Suppressor macrophage treated with lipopolysaccharide for 1 hour (primary cell): ENCODE data around the gene NDST3.
A peak's percentile ranks its signal among the peaks of the same experiment; 100 is the strongest.
"Not testable (repeated sequence)": the region's sequence is repeated elsewhere in the genome, so short reads cannot be mapped to it uniquely, and the experiment has no call there.

Source experiments
- DNase-seq, 3 donors: peaks; one replicate each; pipeline ENCODE4 v3.0.0-alpha.2; 2020 to 2022

NDST3 gene

DNA sequence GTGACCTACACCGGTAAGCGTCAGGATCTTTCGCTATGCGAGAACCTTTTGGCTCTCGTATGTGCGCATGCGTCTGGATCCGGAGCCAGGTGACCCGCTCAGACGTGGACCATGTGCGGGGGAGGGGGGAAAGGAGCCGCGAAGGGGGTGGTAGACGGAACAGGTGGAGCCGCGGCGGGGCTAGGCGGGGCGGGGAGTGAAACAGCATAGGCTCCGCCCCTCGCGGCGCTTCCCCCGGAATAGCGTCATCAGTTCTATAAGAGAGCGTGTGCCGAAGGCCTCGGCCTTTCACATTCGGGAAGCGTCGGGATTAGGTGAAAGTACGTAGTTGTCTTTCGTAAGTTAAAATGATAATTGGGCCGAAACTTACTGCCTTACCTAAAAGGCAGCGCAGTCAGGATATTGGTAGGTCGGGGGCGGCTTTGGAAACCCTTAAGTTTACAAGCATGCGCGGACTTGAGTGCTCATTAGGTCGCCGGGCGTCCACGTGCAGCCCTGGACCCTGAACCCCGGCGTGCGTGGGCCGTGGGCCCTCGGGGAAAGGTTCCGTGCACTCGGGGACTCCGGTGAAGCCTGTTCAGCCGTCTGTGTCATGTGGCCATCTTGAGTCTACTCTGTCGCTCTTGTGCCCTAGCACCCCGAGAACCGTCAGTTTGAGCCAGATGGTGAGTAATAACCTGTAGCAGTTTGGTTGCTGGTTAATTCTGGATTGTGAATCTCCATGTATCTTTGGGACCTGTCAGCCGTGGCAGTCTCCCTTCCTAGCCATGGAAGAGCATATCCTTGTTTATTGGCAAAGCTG is 244.4 kb downstream of the NDST3 start:
- peak; percentile 94 to 96 (median 96) for DNase-seq

DNA sequence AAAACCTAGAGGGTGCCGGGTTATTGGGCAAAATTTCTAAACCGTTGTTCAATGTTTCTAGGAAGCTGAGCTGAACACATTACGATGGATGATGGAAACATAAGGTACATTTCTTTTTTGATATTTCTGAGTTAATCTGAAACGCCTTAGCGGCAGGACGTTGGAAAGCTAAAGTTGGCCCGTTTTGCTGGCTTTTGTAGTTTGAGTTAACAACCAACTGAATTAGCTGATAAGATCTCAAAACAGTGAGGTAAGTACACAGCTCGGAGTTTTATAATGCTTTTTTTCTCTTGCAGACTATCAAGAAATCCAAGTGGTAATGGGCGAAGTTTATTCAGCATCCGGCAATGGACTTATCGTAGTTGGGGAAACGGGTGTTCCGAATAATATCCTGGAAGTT is 245.0 kb downstream of the NDST3 start:
- DNase-seq = no peak

DNA sequence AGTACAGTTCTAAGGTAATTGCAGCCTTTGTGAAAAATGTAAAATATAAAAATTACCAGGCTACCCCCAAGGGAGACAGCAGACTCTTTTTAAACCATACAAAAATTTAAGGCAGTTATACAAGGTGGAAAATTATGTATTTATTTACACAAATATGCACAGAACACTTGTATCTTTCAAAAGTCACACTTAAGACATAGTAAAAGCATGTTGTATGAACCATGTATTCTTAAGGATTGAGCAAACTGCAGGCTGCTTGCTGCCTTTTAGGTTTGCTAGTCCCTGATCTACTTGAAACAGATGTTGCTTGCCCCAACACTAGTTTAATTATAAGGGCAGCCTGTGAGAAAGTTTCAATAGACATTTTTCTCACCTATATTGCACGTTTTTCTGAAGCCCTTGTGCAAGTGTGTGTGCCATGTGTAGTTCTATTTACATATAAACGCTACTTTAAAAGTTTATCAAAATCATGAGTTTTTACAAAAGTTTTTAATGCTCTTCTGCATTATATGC is 245.7 kb downstream of the NDST3 start:
- no peak for DNase-seq

DNA sequence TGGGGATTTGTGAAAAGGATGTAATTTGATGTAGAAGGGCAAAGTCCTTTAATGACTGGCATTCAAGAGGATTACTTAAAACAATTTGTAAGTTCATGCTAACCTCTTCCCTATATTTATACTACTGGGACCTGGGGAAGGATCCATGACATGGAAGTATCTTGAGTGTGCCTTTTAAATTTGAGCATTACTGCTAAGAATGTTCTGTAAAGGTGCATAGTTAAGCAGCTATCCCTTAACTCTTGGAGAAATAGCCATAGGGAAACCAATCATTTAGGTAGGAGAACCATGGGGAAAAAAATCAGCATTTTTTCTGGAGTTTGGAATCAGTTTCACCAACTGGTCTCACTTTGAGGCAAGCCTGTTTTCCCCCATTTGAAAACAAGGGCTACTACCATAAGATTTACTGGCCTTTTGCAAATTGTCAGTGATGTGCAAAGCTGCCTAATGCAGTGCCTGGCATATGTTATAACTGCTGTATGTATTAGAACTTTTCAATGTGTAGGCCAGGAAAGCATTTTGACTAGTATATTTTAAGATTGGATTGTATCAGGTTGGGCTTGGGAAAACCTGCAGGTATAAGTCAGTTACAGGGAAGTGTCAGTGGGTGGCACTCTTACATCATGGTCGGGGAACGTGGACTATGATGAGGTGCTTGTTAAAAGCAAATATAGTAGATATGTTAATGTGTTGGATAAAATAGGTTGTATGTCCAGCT is 246.4 kb downstream of the NDST3 start:
- DNase-seq = peak; percentile 29 to 51 (median 35)

DNA sequence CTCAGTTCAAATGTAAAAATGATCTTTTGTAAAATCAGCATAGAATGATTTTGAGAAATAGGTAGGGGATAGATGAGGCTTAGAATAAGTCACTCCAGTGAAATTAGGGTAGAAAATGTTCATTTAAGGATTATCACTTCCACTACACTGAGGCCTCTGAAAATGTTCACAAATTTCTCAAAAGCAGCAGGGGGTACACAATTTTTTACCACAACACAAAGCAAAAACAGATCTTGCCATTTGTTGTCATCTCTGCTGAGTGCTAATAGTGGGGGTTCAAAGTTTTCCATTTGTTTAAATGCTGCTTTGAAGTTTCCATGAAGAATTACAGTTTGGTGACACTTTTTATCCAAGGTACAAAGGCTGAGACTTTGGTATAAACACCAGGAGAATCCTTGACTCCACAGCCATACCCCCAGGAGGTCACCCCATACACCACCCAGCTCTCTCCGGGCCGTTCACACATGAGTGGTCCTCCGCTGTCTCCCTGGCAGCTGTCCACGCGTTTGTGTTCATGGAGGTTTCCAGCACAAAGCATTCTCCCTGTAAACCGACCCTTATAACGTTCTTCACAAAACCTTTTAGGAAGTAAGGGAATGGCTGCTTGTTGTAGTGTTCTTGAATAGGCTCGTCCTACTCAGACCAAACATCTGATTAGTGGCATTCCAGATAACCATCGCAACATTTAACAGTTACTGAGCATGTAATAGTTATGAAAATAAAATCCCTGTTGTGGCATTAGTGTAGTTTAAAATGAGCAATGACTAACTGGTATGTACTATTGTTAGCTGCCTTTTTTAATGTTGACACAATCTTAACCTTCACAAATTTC is 247.5 kb downstream of the NDST3 start:
- no peak for DNase-seq

DNA sequence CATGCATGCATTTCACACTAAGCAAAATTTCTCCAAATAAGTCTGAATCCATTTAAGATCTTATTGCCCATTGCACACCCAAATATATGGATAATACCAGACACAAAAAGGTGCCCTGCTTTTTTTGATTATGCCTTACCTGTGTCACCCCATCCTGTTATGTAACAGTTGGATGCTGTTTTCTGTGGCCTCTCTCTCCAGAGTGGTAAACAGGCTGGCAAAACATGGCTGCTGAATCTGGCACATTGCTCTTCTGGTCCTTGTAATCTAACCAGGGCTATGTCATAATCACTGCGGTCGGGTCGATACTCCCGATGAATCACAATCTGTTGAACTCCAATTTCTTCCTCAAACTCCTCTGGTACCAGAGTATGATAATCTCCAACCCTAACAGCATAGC is 248.4 kb downstream of the NDST3 start:
- DNase-seq = peak; percentile 33 to 69 (median 46)

DNA sequence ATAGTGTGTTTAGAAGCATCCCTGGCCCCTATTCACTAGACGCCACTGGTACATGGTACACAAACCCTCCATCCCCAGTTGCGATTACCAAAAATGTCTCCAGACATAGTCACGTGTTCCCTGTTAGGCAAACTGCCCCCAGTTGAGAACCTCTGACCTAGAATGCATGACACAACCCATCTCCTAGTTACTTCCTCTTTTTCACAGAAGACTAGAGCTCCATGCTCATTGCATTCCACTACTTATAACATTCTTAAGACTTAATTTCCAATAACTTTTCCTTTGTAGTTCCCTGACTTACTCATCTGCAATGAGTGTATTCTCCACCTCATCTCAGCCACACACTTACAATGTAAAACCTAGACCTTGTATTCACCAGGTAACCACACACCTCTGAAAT is 249.9 kb downstream of the NDST3 start:
- peak; percentile 51 to 72 (median 65) for DNase-seq

DNA sequence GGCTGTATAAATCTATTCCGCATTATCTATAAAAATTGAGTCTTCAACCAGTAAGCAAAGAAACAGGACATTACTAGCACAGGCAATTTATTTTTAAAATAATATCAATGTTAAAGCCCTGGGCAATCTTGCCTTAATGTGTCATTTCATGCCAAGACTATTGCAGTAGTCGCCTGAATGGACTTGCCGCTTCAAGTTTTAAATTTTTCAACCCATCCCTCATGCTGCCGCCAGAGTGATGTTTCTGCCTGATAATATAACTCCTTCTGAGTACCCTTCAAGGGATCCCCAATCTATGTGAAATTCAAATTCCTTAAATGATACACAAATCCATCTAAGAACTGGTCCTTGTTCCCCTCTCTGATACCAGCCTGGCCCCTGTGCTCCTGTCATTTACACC is 251.6 kb downstream of the NDST3 start:
- DNase-seq = no peak

DNA sequence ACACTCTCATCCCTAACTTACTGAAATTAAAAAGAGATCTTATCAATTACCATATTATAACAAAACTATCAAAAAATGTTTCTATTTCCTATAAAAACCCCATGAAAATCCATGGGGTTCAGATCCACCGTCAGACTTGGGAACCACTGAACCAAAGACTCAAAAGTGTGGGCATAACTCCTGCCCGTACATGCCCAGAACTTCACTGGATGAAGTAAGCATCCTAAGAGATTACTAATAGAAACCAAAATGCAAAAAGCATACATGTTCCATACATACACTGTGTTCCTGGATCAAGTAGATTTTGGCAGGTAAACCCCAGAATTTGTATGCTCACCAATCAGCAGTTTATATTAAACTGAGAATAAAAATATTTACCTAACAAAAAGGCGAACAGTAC is 252.4 kb downstream of the NDST3 start:
- DNase-seq = no peak

DNA sequence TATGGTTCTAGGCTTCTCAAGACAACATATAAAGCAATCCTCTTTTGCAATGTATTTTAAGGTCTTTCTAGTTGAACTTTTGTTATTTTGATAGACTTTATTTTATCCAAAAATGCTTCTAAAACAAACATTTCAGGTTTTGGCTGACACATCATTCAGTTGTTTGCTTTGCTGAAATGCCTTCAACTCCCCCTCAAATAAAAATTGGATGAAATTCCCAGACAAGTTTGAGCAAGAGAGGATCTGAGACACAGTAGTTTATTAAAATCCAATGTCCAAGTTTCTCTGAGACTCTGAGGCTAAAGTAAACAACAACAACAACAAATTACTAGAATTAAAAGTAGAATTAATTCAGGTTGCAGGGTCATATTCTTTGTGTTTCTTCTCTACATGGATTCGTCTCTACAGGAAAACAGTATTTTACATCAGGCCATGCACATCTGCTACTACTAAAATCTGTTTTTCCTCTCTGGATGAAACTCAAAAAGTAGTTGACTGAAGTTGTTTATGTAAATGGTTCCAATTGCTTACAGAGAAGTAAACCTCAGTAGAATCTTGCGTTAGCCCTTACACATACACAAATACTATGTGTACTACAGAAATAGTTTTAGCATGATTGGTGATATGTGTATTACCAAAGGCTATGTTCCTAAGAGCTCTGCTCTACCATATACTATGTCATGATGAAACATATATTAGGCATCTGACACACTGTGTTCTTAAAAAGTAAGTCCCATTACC is 253.6 kb downstream of the NDST3 start:
- DNase-seq = no peak

DNA sequence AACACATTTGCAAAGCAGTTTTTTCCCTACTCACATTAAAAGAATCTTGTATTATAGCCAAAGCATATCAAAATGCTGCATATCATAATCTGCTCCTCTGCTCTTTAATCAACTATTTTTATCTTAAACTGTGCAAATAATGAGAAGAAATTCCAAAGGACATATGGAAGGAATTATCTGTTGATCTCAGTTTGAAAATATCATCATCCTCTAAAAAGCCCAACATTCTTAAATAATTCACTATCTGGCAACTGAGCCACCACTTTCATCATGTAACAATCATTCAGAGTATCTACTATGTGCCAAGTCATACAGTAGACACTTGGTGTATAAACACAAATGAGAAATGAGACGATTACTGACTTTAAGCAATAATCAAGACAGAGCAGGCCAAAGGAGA is 255.5 kb downstream of the NDST3 start:
- DNase-seq = no peak

DNA sequence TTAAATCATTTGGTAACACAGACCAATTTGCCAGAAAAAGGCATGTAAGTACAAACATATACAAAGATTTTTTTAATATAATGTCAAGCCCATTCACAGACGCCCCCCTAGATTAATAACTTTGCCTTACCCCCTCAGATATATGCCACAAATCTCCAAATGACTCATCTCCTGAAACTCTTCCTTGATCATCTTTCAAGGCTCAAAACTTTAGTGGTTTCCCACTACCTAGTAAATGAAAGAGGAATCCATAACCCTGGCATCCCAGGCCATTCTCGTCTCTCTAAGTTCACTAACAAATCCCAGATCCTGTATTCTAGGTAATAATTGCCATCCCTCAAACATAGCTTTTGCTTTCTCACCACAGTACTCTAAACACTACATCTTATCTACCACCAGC is 256.7 kb downstream of the NDST3 start:
- DNase-seq = no peak

DNA sequence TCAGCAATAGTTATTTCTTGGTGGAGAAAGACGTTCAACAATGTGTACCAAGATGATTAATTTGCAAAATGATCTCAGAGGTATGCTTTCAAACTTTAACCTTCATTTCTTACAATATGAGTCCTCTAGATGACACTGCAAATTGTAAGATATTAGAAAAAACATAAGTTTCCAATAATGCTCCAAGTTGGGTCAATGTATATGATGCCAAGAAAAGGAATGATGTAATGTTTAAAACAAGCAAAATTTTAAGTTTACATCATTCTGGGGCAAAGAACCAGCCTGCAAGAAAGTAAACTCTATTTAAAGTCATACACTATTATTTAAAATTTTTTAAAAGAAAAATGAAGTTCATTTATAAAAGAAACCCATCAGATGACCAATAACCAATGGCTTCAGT is 262.4 kb downstream of the NDST3 start:
- DNase-seq = no peak

DNA sequence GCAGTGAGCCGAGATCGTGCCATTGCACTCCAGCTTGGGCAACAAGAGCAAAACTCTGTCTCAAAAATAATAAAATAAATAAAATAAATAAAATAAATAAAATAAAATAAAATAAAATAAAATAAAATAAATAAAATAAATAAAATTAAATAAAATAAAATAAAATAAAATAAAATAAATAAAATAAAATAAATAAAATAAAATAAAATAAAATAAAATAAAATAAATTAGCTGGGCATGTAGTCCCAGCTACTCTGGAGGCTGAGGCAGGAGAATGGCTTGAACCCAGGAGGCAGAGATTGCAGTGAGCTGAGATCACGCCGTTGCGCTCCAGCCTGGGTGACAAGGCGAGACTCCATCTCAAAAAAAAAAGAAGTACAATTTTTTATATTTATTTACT is 265.3 kb downstream of the NDST3 start:
- not testable (repeated sequence) for DNase-seq

DNA sequence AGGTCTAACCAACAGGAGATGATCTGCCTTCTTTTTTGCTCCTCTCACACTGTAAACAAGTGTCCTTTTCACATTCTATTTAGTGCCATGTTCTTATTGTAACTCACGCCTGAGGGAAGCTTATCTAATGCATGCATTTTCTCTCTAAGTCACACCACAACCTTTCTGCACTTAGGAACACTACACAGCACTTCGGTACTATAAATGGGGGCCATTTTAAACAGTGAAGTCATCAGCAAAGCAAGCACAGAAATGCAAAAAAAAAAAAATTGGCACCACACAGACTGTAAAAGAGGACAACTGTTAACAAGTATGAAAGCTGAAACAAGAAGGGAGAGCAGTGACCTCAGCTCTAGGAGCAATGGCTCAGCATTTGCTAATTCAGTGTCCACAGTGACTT is 273.4 kb downstream of the NDST3 start:
- no peak for DNase-seq
